ENCODE measurements around the gene TUBA3D.

GRCh38 chr2:131516011-131516410 lies 40.1 kb downstream of the TUBA3D start:
- TF ChIP-seq NRF1 (IDR thresholded peaks at IDR 0.05; ENCODE audit: low read depth, low read length) (no peak), CTCF (IDR thresholded peaks at IDR 0.05) (no peak), GABPA (IDR thresholded peaks at IDR 0.05; ENCODE audit: low read depth) (no peak), MAX (IDR thresholded peaks at IDR 0.05; ENCODE audit: low read depth) (no peak), POLR2AphosphoS5 (IDR thresholded peaks at IDR 0.05; ENCODE audit: low read depth, low read length) (no peak)

Data from SK-N-SH (cell line).